ENCODE data around the gene ITPRID2. TPM values are rescaled to one million over a fixed set of nuclear protein-coding genes. Genes with fewer than 3 reads are reported as not detected.
"Not testable (repeated sequence)": the region's sequence is repeated elsewhere in the genome, so short reads cannot be mapped to it uniquely, and the experiment has no call there.

The ITPRID2 gene
- total RNA-seq, 1 donor from 2014 or later, result 58.3 TPM

DNA sequence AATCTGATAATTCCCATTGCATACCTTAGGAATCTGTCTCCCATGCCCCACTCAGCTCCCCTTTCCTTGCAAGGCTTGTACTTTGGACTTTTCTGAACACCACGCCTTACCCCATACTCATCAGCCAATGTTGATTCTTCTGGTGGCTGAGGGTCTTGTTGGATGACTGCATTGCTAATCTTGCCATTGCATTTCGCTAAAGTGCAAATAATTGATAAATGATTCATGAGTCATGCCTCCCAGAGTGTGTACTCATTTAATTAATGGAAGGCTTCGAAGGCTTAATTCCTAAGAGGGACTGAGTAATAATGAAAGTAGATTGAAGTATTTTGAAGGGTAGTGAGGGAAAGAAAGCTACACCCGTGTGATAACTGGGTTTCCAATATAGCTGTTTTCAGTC is 66.1 kb downstream of the ITPRID2 start:
- intact Hi-C loops (cut with micrococcal nuclease), result loop anchor here (10.0 kb wide), 1 partner anchor 973 kb away; the partner anchor contains the start of gene UBE2E3

DNA sequence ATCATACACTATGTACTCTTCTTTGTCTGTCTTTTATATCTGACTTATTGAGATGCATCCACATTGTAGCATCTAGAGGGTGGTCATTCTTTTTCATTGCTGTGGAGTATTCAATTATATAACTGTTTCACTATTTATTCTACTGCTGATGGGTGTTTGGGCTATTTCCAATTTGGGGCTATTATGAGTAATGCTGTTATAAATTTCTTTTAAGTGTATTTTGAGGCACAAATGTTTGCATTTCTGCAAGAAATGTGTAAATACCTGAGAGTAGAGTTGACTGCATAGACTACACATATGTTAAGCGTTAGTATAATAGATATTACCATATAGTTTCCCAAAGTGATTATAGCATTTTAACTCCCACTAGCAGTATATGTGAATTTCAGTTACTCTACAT is 67.2 kb downstream of the ITPRID2 start:
- intact Hi-C loops (cut with micrococcal nuclease), result loop anchor here (10.0 kb wide), 1 partner anchor 974 kb away; the partner anchor contains the start of gene UBE2E3

DNA sequence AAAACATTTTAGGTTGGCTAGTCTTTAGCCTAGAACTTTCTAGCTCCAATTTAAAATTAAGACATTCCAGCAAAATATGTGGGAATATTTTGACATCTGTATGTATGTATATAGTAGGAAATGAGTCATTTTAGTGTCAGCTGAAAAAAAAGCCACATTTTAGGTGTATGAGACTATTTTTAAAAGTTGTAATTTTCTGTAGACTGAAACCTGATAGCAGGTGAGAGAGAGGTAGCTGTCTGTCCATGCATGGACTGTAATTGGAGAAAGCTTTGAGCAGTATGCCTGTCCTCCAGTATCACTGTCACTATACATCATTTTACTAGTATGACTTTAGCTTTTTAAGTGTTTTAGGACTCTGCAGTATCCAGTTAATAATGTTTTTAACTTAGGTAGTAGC is 68.0 kb downstream of the ITPRID2 start:
- intact Hi-C loops (cut with micrococcal nuclease), result loop anchor here (10.0 kb wide), 1 partner anchor 975 kb away; the partner anchor contains the start of gene UBE2E3

DNA sequence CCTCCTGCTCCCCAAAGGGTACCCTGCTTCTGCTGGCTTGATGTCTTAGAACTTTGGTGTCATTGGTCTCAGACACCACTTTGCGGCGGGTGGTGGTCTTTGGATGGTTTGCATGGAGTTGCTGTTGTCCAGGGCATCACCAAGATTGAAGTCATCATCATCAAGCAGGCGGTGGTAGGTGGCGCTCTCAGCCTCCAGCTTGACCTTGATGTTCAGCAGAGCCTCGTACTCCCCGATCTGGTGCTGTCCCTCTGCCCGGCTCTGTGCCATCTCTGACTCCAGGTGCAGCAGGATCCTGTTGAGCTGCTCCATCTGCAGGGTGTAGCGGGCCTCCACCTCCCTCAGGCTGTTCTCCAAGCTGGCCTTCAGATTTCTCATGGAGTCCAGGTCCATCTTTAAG is 69.6 kb downstream of the ITPRID2 start:
- intact Hi-C loops (cut with micrococcal nuclease), result not testable (repeated sequence)

DNA sequence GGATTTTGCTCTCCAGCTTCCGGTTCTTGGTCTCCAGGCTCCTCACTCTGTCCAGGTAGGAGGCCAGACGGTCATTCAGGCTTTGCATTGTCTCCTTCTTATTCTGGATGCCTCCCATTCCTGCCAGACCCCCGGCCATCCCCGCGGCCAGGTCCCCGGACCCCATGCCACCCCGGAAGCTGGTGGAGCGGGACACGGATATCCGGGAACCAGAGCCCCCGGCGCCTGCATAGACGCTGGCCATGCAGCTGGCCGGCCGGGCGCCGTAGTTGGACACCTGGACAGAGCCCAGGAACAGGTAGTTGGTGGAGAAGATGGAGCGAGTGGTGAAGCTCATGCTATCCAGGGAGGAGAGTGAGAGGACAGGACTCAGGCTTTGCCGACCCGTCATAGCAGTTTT is 70.6 kb downstream of the ITPRID2 start:
- intact Hi-C loops (cut with micrococcal nuclease), result no loop called here

DNA sequence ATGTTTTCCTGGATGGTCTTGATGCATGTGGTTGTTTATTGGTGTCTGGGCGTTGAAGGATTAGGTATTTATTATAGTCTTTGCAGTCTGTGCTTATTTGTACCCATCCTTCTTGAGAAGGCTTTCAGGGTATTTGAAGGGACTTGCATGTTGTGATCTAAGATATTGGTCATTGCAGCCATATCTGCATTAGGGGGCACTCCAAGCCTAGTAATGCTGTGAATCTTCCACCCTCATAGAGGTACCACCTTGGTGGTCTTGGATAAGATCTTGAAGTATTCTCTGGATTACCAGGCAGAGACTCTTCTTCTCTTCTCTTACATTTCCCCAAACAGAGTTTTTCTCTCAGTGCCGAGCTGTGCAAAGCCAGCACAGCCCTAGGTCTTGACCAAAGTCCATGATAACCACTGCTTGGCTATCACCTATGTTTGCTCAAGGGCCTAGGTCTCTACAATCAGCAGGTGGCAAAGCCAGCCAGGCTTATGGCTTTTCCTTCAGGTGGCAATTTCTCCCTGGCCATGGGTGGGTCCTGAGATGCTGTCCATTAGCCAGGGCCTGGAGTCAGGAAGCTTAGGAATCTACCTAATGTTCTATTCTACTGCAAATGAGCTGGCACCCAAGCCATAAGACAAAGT is 78.7 kb downstream of the ITPRID2 start:
- intact Hi-C loops (cut with micrococcal nuclease), result no loop called here

DNA sequence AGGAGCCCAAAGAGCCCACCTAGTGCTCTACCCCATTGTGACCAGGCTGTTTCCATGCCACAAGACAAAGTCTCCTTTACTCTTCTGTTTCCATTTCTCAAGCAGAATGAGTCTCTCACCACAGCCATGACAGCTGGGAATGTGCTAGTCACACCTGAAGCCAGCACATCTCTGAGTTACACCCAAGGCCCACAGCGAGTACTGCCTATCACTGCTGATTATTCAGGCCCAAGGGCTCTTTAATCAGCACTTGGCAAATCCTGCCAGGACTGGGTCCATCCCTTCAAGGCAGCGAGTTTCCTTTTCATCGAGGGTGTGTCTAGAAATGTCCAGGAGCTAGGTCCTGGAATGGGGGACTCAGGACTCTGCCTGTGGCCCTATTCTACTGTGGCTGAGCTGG is 79.5 kb downstream of the ITPRID2 start:
- intact Hi-C loops (cut with micrococcal nuclease), result no loop called here

DNA sequence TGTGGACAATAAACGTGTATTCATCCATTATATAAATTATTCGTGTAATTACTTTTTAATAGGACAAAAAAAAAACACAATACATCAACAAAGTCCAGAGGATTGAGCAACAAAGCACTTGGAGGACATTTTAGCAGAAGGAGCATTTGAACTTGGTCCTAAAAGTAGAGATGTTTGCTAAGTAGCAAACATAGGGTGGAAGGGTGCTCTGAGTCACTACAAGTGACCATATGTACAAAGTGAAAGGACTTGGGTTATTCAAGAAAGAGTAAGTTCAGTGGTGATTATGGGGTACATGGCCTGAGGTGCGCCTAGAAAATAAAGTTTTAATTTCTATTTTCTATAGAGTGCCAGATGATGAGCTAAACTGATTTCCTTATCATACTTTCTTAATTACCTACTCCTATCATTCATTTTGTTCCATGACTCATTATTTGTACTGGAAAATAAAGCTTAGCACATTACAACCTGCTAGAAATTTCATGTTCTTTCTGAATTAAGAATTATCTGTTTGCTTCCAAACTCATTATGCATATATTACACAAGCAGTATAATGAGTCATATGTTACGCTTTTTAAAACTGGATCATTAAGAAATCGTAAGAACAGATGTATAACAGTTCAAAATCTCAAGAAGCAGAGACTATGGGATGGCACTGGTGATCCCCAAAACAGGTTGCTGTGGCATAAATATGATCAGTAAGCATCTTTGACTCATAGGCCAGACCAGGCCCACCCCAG is 81.1 kb downstream of the ITPRID2 start:
- intact Hi-C loops (cut with micrococcal nuclease), result no loop called here

DNA sequence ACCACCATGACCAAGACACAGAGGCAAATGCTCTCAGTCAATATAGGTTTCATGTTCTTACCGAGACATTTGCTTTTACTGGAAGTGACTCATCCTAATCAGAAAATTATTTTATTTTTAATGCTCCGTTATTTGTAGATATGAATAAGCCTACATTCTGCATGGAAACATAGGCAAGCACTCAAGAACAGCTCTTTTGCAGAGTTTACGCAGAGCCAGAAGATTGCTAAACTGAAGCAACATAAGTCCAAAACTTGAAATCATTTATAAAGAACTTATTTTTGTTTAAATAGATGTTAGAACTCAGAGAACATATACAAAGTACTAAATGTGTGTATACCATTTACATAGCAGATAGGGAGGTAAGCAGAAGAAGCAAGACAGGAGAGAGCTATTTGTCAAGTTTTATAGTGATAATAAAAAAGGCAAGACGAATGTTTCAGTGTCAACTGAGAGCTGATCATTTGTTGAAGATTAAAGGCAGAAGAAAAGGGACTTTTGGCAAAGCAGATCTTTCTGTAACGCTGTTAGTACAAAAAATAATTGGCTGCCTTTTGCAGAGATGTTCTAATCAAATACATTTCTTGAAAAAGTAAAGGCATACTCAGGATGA is 81.7 kb downstream of the ITPRID2 start:
- intact Hi-C loops (cut with micrococcal nuclease), result no loop called here

DNA sequence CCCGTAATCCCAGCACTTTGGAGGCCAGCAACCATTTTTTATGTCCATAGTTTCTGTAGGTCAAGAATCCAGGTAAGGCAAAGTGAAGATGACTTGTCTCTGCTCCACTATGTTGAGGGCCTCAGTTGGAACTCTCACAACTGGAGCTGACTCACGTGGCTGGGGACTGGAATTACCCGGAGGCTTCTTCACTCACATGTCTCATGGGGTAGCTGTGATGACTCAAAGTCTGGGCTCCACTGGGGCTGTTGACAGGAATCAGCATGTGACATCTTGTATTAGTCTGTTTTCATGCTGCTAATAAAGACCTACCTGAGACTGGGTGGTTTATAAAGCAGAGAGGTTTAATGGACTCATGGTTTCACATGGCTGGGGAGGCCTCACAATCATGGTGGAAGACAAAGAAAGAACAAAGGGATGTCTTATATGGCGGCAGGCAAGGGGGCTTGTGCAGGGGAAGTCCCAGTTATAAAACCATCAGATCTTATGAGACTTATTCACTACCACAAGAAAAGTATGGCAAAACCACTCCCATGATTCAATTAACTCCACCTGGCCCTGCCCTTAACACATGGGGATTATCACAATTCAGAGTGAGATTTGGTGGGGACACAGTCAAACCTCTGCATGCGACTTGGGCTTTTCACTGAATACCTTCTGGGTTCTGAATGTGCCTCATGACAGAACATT is 86.3 kb downstream of the ITPRID2 start:
- intact Hi-C loops (cut with micrococcal nuclease), result no loop called here

DNA sequence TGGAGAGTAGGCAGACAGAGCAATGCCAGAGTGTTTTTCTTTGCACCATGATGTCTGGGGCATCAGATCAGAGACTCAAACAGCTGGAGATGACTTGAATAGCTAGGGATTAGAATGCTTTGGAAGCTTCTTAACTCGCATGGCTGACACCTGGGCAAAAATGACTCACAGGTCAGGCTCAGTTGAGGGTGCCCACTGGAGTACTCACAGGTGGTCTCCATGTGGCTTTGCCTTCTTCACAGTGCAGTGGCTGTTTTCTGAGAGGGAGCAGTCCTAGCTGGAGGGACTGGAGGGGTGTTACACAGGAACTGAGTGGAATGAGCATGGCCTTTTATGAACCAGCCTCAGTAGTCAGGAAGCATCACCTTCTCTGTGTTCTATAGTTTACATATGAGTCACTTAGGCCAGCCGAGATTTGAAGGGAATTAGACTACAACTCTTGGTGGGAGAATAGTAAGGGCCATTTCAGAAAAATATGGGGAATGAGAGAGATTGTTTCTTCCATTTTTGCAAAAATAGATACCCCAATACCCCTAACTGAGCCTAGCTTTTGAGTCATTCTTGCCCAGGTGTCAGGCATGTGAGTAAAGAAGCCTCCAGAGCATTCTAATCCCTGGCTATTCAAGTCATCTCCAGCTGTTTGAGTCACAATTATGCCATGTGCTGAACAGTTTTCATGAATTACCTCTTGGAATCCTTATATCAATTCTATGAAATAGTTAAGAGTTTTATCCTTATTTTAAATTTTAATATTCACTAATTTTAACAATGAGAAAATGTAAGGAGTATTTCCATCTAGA is 87.0 kb downstream of the ITPRID2 start:
- intact Hi-C loops (cut with micrococcal nuclease), result no loop called here

Other genes starting within 250 kb of the ITPRID2 start
- 0.07 TPM in 1 of 2 replicates, not detected in the other for gene CERKL, start 234.6 kb upstream of the ITPRID2 start, total RNA-seq
- gene NEUROD1, start 211.2 kb upstream of the ITPRID2 start, total RNA-seq, result not detected in 2 replicates
- 0.48 TPM in 1 of 2 replicates, not detected in the other for gene PPP1R1C, start 94.1 kb downstream of the ITPRID2 start, total RNA-seq

All from T-helper 2 cell treated with Interferon-gamma antibody and Interleukin-4, amounts not matched to agents 100 ng/mL and 5 ng/mL, for 36 hours (primary cell).